Measurements from ENCODE around the gene REV3L. TPM values are rescaled to one million over a fixed set of nuclear protein-coding genes. Genes with fewer than 3 reads are reported as not detected.

The REV3L gene
- total and polyA plus RNA-seq, 2 of the 13 experiments (the other 11 are each of a cell fraction or from before 2014, with no cell fraction given): 12.8 to 31.3 TPM

DNA sequence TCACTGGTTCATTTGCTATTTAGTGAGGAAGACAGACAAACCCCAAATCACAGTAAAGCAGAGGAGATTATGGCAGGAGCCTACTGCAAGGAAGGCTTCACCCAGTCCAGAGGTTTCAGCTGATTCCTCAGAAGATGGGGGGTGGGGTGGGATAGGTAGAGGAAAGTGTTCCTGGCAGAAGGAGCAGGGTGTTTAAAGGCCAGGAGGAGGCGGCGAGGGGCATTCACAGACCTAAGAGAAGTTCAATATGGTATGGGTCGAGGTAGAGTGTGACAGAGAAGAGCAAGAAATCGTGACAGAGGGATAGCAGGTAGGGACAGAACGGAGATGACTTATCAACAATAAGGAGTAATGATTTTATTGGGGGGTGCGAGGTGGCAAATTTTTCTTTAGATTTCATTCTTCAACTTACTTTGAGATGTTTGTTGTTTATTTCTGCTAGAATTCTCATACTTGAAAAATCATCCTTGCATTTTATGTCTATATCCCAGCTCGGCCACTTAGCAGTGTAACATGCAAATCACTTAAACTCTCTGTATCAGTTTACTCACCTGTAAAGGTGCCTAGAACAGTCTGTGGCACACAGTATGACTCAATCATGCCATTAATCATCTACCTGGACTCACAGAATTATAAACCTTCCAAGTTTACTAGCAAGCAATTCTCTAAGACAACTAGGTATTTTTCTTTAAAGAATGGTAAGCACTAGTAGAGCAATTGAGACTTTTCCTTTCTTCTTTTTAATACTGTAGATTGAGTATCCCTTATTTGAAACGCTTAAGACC lies 176.7 kb downstream of the REV3L start (continued):
- TF ChIP-seq, protein P1, sequence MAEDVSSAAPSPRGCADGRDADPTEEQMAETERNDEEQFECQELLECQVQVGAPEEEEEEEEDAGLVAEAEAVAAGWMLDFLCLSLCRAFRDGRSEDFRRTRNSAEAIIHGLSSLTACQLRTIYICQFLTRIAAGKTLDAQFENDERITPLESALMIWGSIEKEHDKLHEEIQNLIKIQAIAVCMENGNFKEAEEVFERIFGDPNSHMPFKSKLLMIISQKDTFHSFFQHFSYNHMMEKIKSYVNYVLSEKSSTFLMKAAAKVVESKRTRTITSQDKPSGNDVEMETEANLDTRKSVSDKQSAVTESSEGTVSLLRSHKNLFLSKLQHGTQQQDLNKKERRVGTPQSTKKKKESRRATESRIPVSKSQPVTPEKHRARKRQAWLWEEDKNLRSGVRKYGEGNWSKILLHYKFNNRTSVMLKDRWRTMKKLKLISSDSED (CRISPR knock-in tag; IDR thresholded peaks at IDR 0.05): no peak
- TF ChIP-seq, protein P2, sequence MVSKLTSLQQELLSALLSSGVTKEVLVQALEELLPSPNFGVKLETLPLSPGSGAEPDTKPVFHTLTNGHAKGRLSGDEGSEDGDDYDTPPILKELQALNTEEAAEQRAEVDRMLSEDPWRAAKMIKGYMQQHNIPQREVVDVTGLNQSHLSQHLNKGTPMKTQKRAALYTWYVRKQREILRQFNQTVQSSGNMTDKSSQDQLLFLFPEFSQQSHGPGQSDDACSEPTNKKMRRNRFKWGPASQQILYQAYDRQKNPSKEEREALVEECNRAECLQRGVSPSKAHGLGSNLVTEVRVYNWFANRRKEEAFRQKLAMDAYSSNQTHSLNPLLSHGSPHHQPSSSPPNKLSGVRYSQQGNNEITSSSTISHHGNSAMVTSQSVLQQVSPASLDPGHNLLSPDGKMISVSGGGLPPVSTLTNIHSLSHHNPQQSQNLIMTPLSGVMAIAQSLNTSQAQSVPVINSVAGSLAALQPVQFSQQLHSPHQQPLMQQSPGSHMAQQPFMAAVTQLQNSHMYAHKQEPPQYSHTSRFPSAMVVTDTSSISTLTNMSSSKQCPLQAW (CRISPR knock-in tag; IDR thresholded peaks at IDR 0.05): no peak
- TF ChIP-seq ATF7 (IDR thresholded peaks at IDR 0.05): no peak
- TF ChIP-seq ATF7 (CRISPR knock-in tag; IDR thresholded peaks at IDR 0.05): no peak
- TF ChIP-seq, protein P3, sequence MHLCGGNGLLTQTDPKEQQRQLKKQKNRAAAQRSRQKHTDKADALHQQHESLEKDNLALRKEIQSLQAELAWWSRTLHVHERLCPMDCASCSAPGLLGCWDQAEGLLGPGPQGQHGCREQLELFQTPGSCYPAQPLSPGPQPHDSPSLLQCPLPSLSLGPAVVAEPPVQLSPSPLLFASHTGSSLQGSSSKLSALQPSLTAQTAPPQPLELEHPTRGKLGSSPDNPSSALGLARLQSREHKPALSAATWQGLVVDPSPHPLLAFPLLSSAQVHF (CRISPR knock-in tag; IDR thresholded peaks at IDR 0.05): no peak

DNA sequence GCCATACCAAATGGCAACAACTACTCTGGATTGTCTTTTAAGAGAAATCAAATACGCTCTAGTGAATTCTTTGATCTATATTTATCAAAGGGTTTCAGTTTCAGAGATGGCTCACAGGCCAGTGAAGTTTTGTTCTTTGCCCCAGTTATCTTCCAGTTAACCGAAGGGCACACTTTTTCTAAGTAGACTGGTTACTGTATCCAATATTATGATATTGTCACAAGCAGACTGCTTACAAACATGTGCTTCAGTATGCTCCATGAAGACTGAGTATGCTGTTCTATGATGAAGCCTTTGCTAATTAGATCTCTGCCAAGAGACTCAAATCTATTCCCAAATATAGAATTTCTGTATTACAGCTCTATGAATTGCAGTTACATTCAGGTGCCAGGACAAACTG lies 181.1 kb downstream of the REV3L start:
- no peaks in the 10 kb centered on the region for H3K9me3 ChIP-seq (ENCODE audit: low read length)
- no peaks in the 10 kb centered on the region for H3K27me3 ChIP-seq (ENCODE audit: control insufficient read depth in 1 of 2, insufficient read depth in 2 of 2, low read length in 2 of 2)
- H4K20me1 ChIP-seq (ENCODE audit: insufficient read depth, low read length): no peaks in the 10 kb centered on the region
- H3K4me3 ChIP-seq (replicated peaks in 1 of 3; ENCODE audit: insufficient read depth in 1 of 3, low read depth in 2 of 3, low read length in 3 of 3): no peak overlapping the region
- ChIA-PET POLR2A (no interaction called here), CTCF (ENCODE audit: low intra/inter-chr PET ratio, low total read pairs) (no interaction called here)
- no peak overlapping the region for H2AFZ ChIP-seq (ENCODE audit: low read length)
- no peak for ATAC-seq
- no peaks in the 10 kb centered on the region for H3K4me1 ChIP-seq (ENCODE audit: insufficient read depth, low read length)
- WGBS (ENCODE audit: low lambda C conversion rate): 68% methylated on average over 2 of the region's 2 CpGs
- no peak overlapping the region for H3K27ac ChIP-seq (ENCODE audit: extremely low read length, insufficient read depth, low read length)
- peaks cover 9 to 11% of the 10 kb centered on the region in 2 experiments for H3K36me3 ChIP-seq (replicated peaks in 1 of 2; ENCODE audit: control insufficient read depth in 1 of 2, insufficient read depth in 2 of 2, low read length in 2 of 2)
- H3K4me2 ChIP-seq (ENCODE audit: low read depth, low read length): no peak overlapping the region
- no peak overlapping the region for H3K9ac ChIP-seq (ENCODE audit: insufficient read depth, low read depth, low read length)
- no TSS peak for BruUV-seq (replicated peaks)
- intact Hi-C loops (cut with micrococcal nuclease; ENCODE audit: unreplicated experiment) (no loop called here), in situ Hi-C loops (cut with HindIII; ENCODE audit: extremely low pct_ligation_motif_present, low pct_unique_long_range_greater_than_20kb) (no loop called here)
- no peak for DNase-seq (ENCODE audit: low spot score)
- no peak for FAIRE-seq
- no peaks in the 10 kb centered on the region for H3K79me2 ChIP-seq (ENCODE audit: insufficient read depth, low read length)
- TF ChIP-seq CENPX (CRISPR knock-in tag; IDR thresholded peaks at IDR 0.05) (no peak), THAP11 (CRISPR knock-in tag; IDR thresholded peaks at IDR 0.05) (no peak), SPEN (CRISPR knock-in tag; IDR thresholded peaks at IDR 0.05; ENCODE audit: low read depth) (no peak), ZNF468 (CRISPR knock-in tag; IDR thresholded peaks at IDR 0.05) (no peak), PHF21A (CRISPR knock-in tag; IDR thresholded peaks at IDR 0.05) (no peak), NFRKB (IDR thresholded peaks at IDR 0.05) (no peak), ZBTB3 (CRISPR knock-in tag; IDR thresholded peaks at IDR 0.05; ENCODE audit: borderline replicate concordance, low read depth) (no peak), ZNF567 (CRISPR knock-in tag; IDR thresholded peaks at IDR 0.05; ENCODE audit: borderline replicate concordance) (no peak)
- TF ChIP-seq, protein P4, sequence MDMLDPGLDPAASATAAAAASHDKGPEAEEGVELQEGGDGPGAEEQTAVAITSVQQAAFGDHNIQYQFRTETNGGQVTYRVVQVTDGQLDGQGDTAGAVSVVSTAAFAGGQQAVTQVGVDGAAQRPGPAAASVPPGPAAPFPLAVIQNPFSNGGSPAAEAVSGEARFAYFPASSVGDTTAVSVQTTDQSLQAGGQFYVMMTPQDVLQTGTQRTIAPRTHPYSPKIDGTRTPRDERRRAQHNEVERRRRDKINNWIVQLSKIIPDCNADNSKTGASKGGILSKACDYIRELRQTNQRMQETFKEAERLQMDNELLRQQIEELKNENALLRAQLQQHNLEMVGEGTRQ (IDR thresholded peaks at IDR 0.05; ENCODE audit: low read depth, low read length): no peak
- TF ChIP-seq, protein P4 (CRISPR knock-in tag; IDR thresholded peaks at IDR 0.05; ENCODE audit: borderline replicate concordance): no peak
- TF ChIP-seq, protein P5, sequence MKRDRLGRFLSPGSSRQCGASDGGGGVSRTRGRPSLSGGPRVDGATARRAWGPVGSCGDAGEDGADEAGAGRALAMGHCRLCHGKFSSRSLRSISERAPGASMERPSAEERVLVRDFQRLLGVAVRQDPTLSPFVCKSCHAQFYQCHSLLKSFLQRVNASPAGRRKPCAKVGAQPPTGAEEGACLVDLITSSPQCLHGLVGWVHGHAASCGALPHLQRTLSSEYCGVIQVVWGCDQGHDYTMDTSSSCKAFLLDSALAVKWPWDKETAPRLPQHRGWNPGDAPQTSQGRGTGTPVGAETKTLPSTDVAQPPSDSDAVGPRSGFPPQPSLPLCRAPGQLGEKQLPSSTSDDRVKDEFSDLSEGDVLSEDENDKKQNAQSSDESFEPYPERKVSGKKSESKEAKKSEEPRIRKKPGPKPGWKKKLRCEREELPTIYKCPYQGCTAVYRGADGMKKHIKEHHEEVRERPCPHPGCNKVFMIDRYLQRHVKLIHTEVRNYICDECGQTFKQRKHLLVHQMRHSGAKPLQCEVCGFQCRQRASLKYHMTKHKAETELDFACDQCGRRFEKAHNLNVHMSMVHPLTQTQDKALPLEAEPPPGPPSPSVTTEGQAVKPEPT (CRISPR knock-in tag; IDR thresholded peaks at IDR 0.05; ENCODE audit: low read depth): no peak

Data from HepG2 (cell line).